Ovary (tissue), 9 donors: ENCODE data around the gene RBM4B. TPM values are rescaled to one million over a fixed set of nuclear protein-coding genes. Genes with fewer than 3 reads are reported as not detected.

Experiments used
- DNase-seq, 5 donors: peaks; one replicate each; pipeline ENCODE4 v3.0.0-alpha.2; 2019 to 2020
- H3K27ac ChIP-seq, 2 donors: fragments of 200-600 bp; one replicate each; pipeline versions ENCODE4 v1.5.1 to v1.8.0; 2019 to 2022
- H3K27me3 ChIP-seq: fragments of 200-600 bp; one replicate; pipeline ENCODE4 v1.8.0; 2022
- H3K36me3 ChIP-seq: fragments of 200-600 bp; sonication (generic); one replicate; pipeline ENCODE4 v1.5.1; 2019
- H3K4me1 ChIP-seq: one replicate; pipeline ENCODE4 v1.8.1; 2013; ENCODE audit warnings: mild to moderate bottlenecking, moderate library complexity; ENCODE audit not compliant: insufficient read depth
- H3K4me3 ChIP-seq: fragments of 200-600 bp; sonication (generic); one replicate; pipeline ENCODE4 v1.5.1; 2017
- H3K9me3 ChIP-seq, 2 donors: fragments of 200-600 bp in 1 of 2; sonication (generic) in 1 of 2; one replicate each; pipeline versions ENCODE4 v1.5.1 to v1.8.1; 2013 to 2019; ENCODE audit warnings: mild to moderate bottlenecking in 1 of 2, moderate library complexity in 1 of 2
- EP300 ChIP-seq: sonication (generic); formaldehyde crosslinking; IDR thresholded peaks from one replicate; pipeline ENCODE4 v1.6.1; 2017; ENCODE audit warnings: antibody characterized with exemption
- POLR2A ChIP-seq: fragments of 450-650 bp; IDR thresholded peaks from one replicate; pipeline ENCODE4 v1.6.1; 2017; ENCODE audit warnings: antibody characterized with exemption, mild to moderate bottlenecking, moderate library complexity
- WGBS, 3 donors: extraction: QIAGEN DNeasy Blood & Tissue Kit in 1 of 3; methylation state at CpG; one replicate each; pipeline versions ENCODE4 v1.1.5 to v1.1.7; 2013 to 2017; 5-methylcytosine and 5-hydroxymethylcytosine counted together
- intact Hi-C, 4 donors: fragments of 100-400 bp; cut with DNase I; formaldehyde crosslinking; loops; one replicate each; pipeline versions ENCODE4 v1.11.0 to v1.15.1; 2022 to 2023
- polyA plus RNA-seq, 2 donors: library from polyadenylated mRNA; stranded (reverse); fragments of 200-250 nt in 1 of 2; fragments of 350-450 nt in 1 of 2; fragmentation: Illumina TruSeq in 1 of 2; extraction: RNeasy Lipid Tissue Mini Kit (QIAGEN cat#74804) in 1 of 2; gene quantifications; one replicate each; pipeline ENCODE4 v1.2.3, GENCODE V29; 2013 to 2014
- total RNA-seq, 7 donors: library from RNA; depleted of rRNA in 2 of 7; stranded (reverse); fragments of >200 nt in 2 of 7; fragmentation: NEBNext Ultra II Directional in 3 of 7; extraction: Animal tissue kit (Norgen Biotek cat#: 25700) in 3 of 7; gene quantifications; one replicate each; pipeline versions ENCODE4 v1.1.0 to v1.2.4, GENCODE V29; 2016 to 2023
- TF ChIP-seq, protein P1 (sequence below), 3 donors: fragments of 450-650 bp in 2 of 3; fragments of 200-600 bp in 1 of 3; IDR thresholded peaks; one replicate each; pipeline versions ENCODE4 v1.5.1 to v1.8.0; 2016 to 2022; ENCODE audit warnings: antibody characterized with exemption in 3 of 3, mild to moderate bottlenecking in 1 of 3
- donor health status: DM: no; HTN: no; CAD: no; lungs with moderate emphysema.
- donor health status: DM: no; HTN: no; CAD: no.
- donor health status: Bipolar disorder and iron deficiency.
- donor health status: DM: yes; HTN: yes; CAD: no.
- donor health status: DM: no; HTN: no; CAD: no.
- donor health status: DM: yes; HTN: yes; CAD: no.

The RBM4B gene
- total and polyA plus RNA-seq, 9 donors: 16.1 to 46.2 (median 30.2) TPM

DNA sequence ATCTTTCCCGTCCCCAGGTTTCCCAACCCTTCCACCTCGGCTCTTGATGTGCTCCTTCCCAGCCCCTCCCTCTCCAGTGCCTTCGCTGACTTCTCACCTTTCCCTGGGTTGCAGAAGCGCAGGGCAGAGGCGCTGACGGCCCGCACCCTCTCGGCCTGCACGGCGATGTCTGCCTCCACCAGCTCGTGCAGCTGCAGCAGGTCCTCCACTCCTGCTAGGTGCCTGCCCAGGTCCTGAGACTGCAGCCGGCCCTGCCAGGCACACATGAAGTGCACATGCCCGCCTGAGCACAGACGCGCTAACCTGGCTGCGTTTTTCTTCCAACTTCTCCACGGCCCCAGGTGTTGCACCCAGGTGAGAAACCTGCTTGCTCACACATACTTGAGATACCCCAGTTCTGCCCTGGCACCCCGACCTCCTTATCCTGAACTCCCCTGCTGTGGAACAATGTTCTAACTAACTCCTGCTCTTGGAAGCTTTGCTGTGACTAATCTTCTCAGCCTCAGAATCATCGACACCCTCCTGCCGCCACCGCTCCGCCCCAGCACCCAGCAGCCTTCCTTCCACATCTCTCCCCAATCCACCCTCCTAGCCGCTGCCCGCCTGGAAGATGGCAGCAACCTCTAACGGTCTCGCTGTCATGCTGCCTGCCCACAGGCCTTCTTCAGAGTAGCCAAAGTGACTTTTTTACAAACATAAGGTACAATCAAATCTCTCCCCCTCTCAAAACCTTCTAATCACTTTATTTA is 28.1 kb upstream of the RBM4B start:
- no peak for TF ChIP-seq EP300
- TF ChIP-seq, protein P1, sequence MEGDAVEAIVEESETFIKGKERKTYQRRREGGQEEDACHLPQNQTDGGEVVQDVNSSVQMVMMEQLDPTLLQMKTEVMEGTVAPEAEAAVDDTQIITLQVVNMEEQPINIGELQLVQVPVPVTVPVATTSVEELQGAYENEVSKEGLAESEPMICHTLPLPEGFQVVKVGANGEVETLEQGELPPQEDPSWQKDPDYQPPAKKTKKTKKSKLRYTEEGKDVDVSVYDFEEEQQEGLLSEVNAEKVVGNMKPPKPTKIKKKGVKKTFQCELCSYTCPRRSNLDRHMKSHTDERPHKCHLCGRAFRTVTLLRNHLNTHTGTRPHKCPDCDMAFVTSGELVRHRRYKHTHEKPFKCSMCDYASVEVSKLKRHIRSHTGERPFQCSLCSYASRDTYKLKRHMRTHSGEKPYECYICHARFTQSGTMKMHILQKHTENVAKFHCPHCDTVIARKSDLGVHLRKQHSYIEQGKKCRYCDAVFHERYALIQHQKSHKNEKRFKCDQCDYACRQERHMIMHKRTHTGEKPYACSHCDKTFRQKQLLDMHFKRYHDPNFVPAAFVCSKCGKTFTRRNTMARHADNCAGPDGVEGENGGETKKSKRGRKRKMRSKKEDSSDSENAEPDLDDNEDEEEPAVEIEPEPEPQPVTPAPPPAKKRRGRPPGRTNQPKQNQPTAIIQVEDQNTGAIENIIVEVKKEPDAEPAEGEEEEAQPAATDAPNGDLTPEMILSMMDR (IDR thresholded peaks at IDR 0.05): no peak
- no peak for TF ChIP-seq POLR2A
- H3K36me3 ChIP-seq: no peaks in the 10 kb centered on the region
- H3K4me3 ChIP-seq: no peak overlapping the region
- no peaks in the 10 kb centered on the region for H3K4me1 ChIP-seq
- no peaks in the 10 kb centered on the region for H3K9me3 ChIP-seq
- no peak overlapping the region for H3K27ac ChIP-seq
- WGBS, 3 donors: 89 to 93% (median 91%) methylated on average over 26 of the region's 26 CpGs
- no peak for DNase-seq
- intact Hi-C loops: no loop called here
- H3K27me3 ChIP-seq: no peaks in the 10 kb centered on the region

DNA sequence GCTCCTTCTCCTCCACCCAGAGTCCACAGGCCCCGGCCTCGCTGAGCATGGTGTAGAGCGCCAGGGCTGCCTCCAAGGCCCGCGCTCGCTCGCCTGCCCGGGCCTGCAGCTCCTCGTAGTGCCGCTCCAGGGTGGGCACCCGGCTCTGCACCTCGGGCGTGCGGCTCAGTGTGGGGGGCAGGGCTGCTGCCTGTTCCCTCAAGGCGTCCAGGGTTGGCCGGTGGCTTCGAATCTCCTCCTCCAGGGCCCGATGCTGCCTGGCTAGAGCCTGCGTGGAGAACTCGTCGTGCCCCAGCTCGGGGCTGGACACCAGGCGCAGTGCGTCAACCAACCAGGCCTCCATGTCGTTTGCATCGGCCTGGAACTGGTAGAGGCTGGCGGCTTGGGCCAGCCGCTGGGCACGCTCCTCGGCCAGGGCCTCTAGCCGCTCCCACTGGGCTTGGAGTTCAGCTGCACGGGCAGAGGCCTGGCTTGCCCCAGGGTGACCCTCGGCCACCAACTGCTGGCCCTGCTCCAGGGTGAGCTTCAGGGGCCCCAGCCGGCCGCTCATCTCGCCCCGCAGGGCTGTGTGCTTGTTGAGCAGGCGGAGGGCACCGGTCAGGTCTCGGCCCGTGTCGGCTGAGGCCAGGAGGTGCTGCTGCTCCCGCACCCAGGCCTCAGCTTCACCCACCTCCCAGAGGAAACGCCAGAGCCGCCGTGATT is 27.1 kb upstream of the RBM4B start:
- Histone ChIP-seq H3K4me3 (no peak overlapping the region), H3K27me3 (no peaks in the 10 kb centered on the region), H3K36me3 (no peaks in the 10 kb centered on the region), H3K9me3 (no peaks in the 10 kb centered on the region), H3K4me1 (no peaks in the 10 kb centered on the region), H3K27ac (no peak overlapping the region)
- intact Hi-C loops: no loop called here
- WGBS, 3 donors: 93 to 94% (median 94%) methylated on average over 34 to 46 of the region's 46 CpGs
- DNase-seq: no peak
- TF ChIP-seq POLR2A (no peak), EP300 (no peak)
- TF ChIP-seq, protein P1 (IDR thresholded peaks at IDR 0.05): no peak

DNA sequence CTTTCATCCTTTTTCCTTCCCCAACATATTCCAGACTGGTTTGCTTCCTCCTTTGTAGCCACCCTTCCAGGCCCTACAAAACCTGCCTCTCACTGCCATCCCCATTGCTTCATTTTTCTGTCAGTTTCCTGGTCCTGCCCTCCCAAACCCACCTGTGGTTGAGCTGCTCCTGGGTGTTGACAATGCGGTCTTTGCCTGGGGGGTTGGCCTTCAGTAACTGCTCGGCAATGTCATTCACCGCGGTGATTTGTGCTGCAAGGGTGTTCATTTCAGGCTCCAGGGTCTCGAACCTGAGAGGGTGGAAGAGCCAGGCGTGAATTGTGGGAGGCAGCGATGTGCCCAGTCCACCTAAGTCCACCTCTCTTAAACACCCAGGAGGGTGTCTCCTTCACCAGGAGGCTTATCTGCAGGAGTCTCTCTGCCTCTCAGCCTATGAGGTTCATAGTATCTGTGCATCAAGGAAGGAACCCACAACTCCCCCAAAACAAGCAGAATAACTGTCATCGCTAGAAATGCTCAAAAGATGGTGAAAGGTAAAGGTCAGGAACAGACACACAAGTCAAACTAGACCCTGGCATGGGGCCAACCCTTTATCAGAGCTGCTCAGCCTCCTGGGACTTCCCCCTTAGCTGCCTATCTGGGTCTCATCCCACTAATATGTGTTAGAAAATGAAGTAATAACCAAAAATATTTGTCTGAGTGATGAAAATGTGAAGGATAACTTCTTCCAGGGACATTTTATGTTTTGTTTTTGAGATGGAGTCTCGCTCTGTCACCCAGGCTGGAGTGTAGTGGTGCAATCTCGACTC is 23.9 kb upstream of the RBM4B start:
- Histone ChIP-seq H3K36me3 (no peaks in the 10 kb centered on the region), H3K9me3 (no peaks in the 10 kb centered on the region), H3K4me3 (no peak overlapping the region), H3K27me3 (no peaks in the 10 kb centered on the region), H3K27ac (no peak overlapping the region), H3K4me1 (no peaks in the 10 kb centered on the region)
- intact Hi-C loops: no loop called here
- TF ChIP-seq EP300: no peak
- no peak for TF ChIP-seq POLR2A
- TF ChIP-seq, protein P1 (IDR thresholded peaks at IDR 0.05): no peak
- WGBS, 3 donors: 84 to 88% (median 87%) methylated on average over 10 of the region's 10 CpGs
- DNase-seq: no peak

DNA sequence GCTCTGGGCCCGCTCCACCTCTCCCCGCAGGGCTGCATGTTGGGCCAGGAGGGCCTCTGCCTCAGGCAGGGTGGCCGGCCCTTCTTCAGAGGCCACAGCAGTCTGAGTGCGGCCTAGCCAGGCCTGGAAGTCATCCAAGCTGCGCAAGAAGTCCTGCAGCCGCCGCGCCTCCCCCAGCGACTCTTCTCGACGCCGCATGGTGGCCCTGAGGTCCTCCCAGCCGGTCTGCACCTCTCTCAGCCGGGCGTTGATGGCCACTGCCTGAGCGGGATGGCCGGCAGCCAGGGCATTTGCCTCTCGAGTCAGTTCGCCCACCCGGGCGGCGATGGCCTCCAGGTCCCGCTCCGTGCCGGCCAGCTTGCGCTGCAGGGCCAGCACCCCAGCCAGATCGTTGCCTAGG is 23.1 kb upstream of the RBM4B start:
- no peaks in the 10 kb centered on the region for H3K9me3 ChIP-seq
- H3K4me1 ChIP-seq: no peaks in the 10 kb centered on the region
- DNase-seq: no peak
- no peak overlapping the region for H3K4me3 ChIP-seq
- no peaks in the 10 kb centered on the region for H3K36me3 ChIP-seq
- no peak overlapping the region for H3K27ac ChIP-seq
- intact Hi-C loops: no loop called here
- TF ChIP-seq EP300 (no peak), POLR2A (no peak)
- TF ChIP-seq, protein P1 (IDR thresholded peaks at IDR 0.05): no peak
- WGBS, 3 donors: 95 to 98% (median 96%) methylated on average over 26 to 27 of the region's 27 CpGs
- H3K27me3 ChIP-seq: no peaks in the 10 kb centered on the region
